SHP77 treated with DMSO at 0.1 percent for 48 hours (cell line): Measurements from ENCODE around the gene WTIP.
"Not testable (repeated sequence)": the region's sequence is repeated elsewhere in the genome, so short reads cannot be mapped to it uniquely, and the experiment has no call there.

ENCODE experiments used
- DNase-seq: peaks from one replicate; lab custom pipeline; 2025; lab: John Stamatoyannopoulos, UW

The WTIP gene

GRCh38 chr19:34478496-34478895, 3.1 kb upstream of the WTIP start:
- not testable (repeated sequence) for DNase-seq

- no peak for DNase-seq
Measured at GRCh38 chr19:34479396-34479795, 2.2 kb upstream of the WTIP start.

- DNase-seq = no peak
Measured at GRCh38 chr19:34480491-34480890, 1.1 kb upstream of the WTIP start.

- DNase-seq = no peak
Measured at GRCh38 chr19:34481861-34482379, 362 bp downstream of the WTIP start.

GRCh38 chr19:34482380-34483250, 1.1 kb downstream of the WTIP start:
- DNase-seq = no peak

- no peak for DNase-seq
Measured at GRCh38 chr19:34484328-34484727, 2.8 kb downstream of the WTIP start.

- DNase-seq = no peak
Measured at GRCh38 chr19:34485831-34486230, 4.3 kb downstream of the WTIP start.

- no peak for DNase-seq
Measured at GRCh38 chr19:34487651-34488051, 6.1 kb downstream of the WTIP start.

- DNase-seq = no peak
Measured at GRCh38 chr19:34489175-34489574, 7.6 kb downstream of the WTIP start.

GRCh38 chr19:34490141-34490766, 8.7 kb downstream of the WTIP start:
- no peak for DNase-seq

- no peak for DNase-seq
Measured at GRCh38 chr19:34493038-34493648, 11.6 kb downstream of the WTIP start.

- DNase-seq = no peak
Measured at GRCh38 chr19:34493649-34494044, 12.1 kb downstream of the WTIP start.

GRCh38 chr19:34494601-34495000, 13.0 kb downstream of the WTIP start:
- DNase-seq = no peak

GRCh38 chr19:34495416-34495815, 13.9 kb downstream of the WTIP start:
- no peak for DNase-seq

- no peak for DNase-seq
Measured at GRCh38 chr19:34497112-34497805, 15.7 kb downstream of the WTIP start.

- no peak for DNase-seq
Measured at GRCh38 chr19:34499155-34499834, 17.7 kb downstream of the WTIP start.

GRCh38 chr19:34500656-34501120, 19.1 kb downstream of the WTIP start:
- DNase-seq = no peak

- DNase-seq = peak; percentile 43
Measured at GRCh38 chr19:34501339-34502320, 20.1 kb downstream of the WTIP start.

GRCh38 chr19:34502582-34503411, 21.2 kb downstream of the WTIP start:
- DNase-seq = no peak
